IMR-90 (cell line): ENCODE data around the gene DGKZ. TPM values are rescaled to one million over a fixed set of nuclear protein-coding genes. Genes with fewer than 3 reads are reported as not detected.

Source experiments
- ATAC-seq: fragments of 200-7000 bp; cut with Tn5 transposase; 2 replicates; pipeline ENCODE4 v1.9.1; 2020; ENCODE audit warnings: low read depth, mild to moderate bottlenecking, moderate library complexity
- BruUV-seq: library from RNA; stranded (reverse); fragments of 400-500 nt; replicated peaks from 2 replicates; lab custom pipeline; 2021; lab: Mats Ljungman, UMichigan
- CTCF ChIA-PET: fragments of 300-600 bp; formaldehyde crosslinking; extraction: SDS; loops from one replicate; lab custom pipeline; 2021; ENCODE audit warnings: antibody characterized with exemption; lab: Yijun Ruan, JAX
- POLR2A ChIA-PET: fragments of 300-600 bp; sonication (Branson Sonifier 250); formaldehyde crosslinking; loops from one replicate; lab custom pipeline; 2022; ENCODE audit warnings: antibody characterized with exemption; ENCODE audit not compliant: unreplicated experiment; lab: Charles Lee
- DNase-seq: peaks from one replicate; pipeline ENCODE4 v3.0.0; 2013
- H2AFZ ChIP-seq: replicated peaks from 2 replicates; pipeline ENCODE3; 2013; ENCODE audit warnings: low read length, mild to moderate bottlenecking; ENCODE audit not compliant: poor library complexity
- H2AK5ac ChIP-seq: 2 replicates; pipeline ENCODE4 v1.6.1; 2013; ENCODE audit warnings: low read depth, low read length, inconsistent platforms
- H2AK9ac ChIP-seq: replicated peaks from 2 replicates; pipeline ENCODE3; 2013; ENCODE audit warnings: mild to moderate bottlenecking, low read depth, low read length, moderate library complexity; ENCODE audit not compliant: poor library complexity
- H2BK120ac ChIP-seq: 2 replicates; pipeline ENCODE4 v1.6.1; 2013; ENCODE audit warnings: low read depth, low read length, inconsistent platforms
- H2BK15ac ChIP-seq: 3 replicates; pipeline ENCODE4 v1.6.1; 2013; ENCODE audit warnings: low read depth, low read length, inconsistent platforms
- H2BK20ac ChIP-seq: 2 replicates; pipeline ENCODE4 v1.6.1; 2013; ENCODE audit warnings: low read depth, mild to moderate bottlenecking, inconsistent platforms, low read length, moderate library complexity
- H2BK5ac ChIP-seq: 2 replicates; pipeline ENCODE4 v1.6.1; 2013; ENCODE audit warnings: mild to moderate bottlenecking, low read depth, low read length, inconsistent platforms; ENCODE audit not compliant: poor library complexity, severe bottlenecking
- H3K14ac ChIP-seq: replicated peaks from 2 replicates; pipeline ENCODE4 v1.6.1; 2013; ENCODE audit warnings: low read depth, low read length, inconsistent platforms
- H3K18ac ChIP-seq: 2 replicates; pipeline ENCODE4 v1.6.1; 2013; ENCODE audit warnings: low read depth, low read length, control low read depth
- H3K23ac ChIP-seq: 2 replicates; pipeline ENCODE4 v1.6.1; 2013; ENCODE audit warnings: low read depth, low read length, inconsistent platforms
- H3K27ac ChIP-seq: 2 replicates; pipeline ENCODE4 v1.5.1; 2013; ENCODE audit warnings: mild to moderate bottlenecking, control low read depth, low read length; ENCODE audit not compliant: insufficient read depth
- H3K27me3 ChIP-seq: 2 replicates; pipeline ENCODE4 v1.6.1; 2013; ENCODE audit warnings: low read length; ENCODE audit not compliant: control insufficient read depth, insufficient read depth
- H3K36me3 ChIP-seq: 2 replicates; pipeline ENCODE4 v1.6.1; 2013; ENCODE audit warnings: low read length, mixed read lengths; ENCODE audit not compliant: control insufficient read depth, insufficient read depth
- H3K4ac ChIP-seq: 2 replicates; pipeline ENCODE4 v1.6.1; 2013; ENCODE audit warnings: low read depth, low read length, inconsistent platforms
- H3K4me1 ChIP-seq: 2 replicates; pipeline ENCODE4 v1.6.1; 2013; ENCODE audit warnings: low read length, mixed read lengths; ENCODE audit not compliant: control insufficient read depth, insufficient read depth
- H3K4me2 ChIP-seq: 2 replicates; pipeline ENCODE4 v1.6.1; 2013; ENCODE audit warnings: low read depth, mild to moderate bottlenecking, control low read depth, low read length, moderate library complexity
- H3K4me3 ChIP-seq: 2 replicates; pipeline ENCODE4 v1.5.1; 2013; ENCODE audit warnings: low read depth, mild to moderate bottlenecking, control low read depth, low read length, moderate library complexity; ENCODE audit not compliant: insufficient read depth
- H3K56ac ChIP-seq: 2 replicates; pipeline ENCODE4 v1.6.1; 2013; ENCODE audit warnings: low read length, inconsistent platforms; ENCODE audit not compliant: insufficient read depth; ENCODE audit errors: extremely low read depth
- H3K79me1 ChIP-seq, 2 experiments: 2 replicates each; pipeline ENCODE4 v1.6.1; 2013; ENCODE audit warnings: low read length in 2 of 2, inconsistent platforms in 1 of 2, low read depth in 1 of 2
- H3K9ac ChIP-seq: 2 replicates; pipeline ENCODE4 v1.6.1; 2013; ENCODE audit warnings: low read depth, low read length, control low read depth
- H3K9me1 ChIP-seq: 2 replicates; pipeline ENCODE4 v1.6.1; 2013; ENCODE audit warnings: low read length, inconsistent platforms; ENCODE audit not compliant: insufficient read depth
- H3K9me3 ChIP-seq: 2 replicates; pipeline ENCODE4 v1.6.1; 2013; ENCODE audit warnings: low read length; ENCODE audit not compliant: control insufficient read depth, insufficient read depth
- H4K20me1 ChIP-seq: 2 replicates; pipeline ENCODE4 v1.6.1; 2013; ENCODE audit warnings: low read length, inconsistent platforms; ENCODE audit not compliant: insufficient read depth
- H4K5ac ChIP-seq: 2 replicates; pipeline ENCODE4 v1.6.1; 2013; ENCODE audit warnings: mild to moderate bottlenecking, low read depth, low read length, control low read depth
- H4K8ac ChIP-seq, 2 experiments: 2 replicates each; pipeline ENCODE4 v1.6.1; 2013; ENCODE audit warnings: low read depth in 2 of 2, low read length in 2 of 2, control low read depth in 1 of 2, inconsistent platforms in 1 of 2
- H4K91ac ChIP-seq: 2 replicates; pipeline ENCODE4 v1.6.1; 2013; ENCODE audit warnings: low read depth, low read length, inconsistent platforms; ENCODE audit not compliant: insufficient read depth
- BHLHE40 ChIP-seq: fragments of 150-350 bp; IDR thresholded peaks from 2 replicates; pipeline ENCODE4 v1.6.1; 2016; ENCODE audit warnings: mild to moderate bottlenecking, low read depth, low read length
- CEBPB ChIP-seq: IDR thresholded peaks from 2 replicates; pipeline ENCODE4 v1.6.1; 2012; ENCODE audit warnings: low read depth, low read length, improper control_type of control experiment
- CHD1 ChIP-seq: IDR thresholded peaks from 2 replicates; pipeline ENCODE4 v1.6.1; 2012; ENCODE audit warnings: low read depth, low read length, improper control_type of control experiment
- ELK1 ChIP-seq: fragments of 150-350 bp; IDR thresholded peaks from 2 replicates; pipeline ENCODE4 v1.6.1; 2016; ENCODE audit warnings: low read depth, mild to moderate bottlenecking, low read length, moderate library complexity, borderline replicate concordance
- FOS ChIP-seq: fragments of 150-350 bp; IDR thresholded peaks from 2 replicates; pipeline ENCODE4 v1.6.1; 2016; ENCODE audit warnings: low read depth, low read length
- MAFK ChIP-seq: IDR thresholded peaks from 2 replicates; pipeline ENCODE4 v1.6.1; 2012; ENCODE audit warnings: low read depth, low read length, improper control_type of control experiment
- MAZ ChIP-seq: IDR thresholded peaks from 2 replicates; pipeline ENCODE4 v1.6.1; 2012; ENCODE audit warnings: low read depth, mild to moderate bottlenecking, low read length, improper control_type of control experiment, moderate library complexity, borderline replicate concordance
- MXI1 ChIP-seq: IDR thresholded peaks from 2 replicates; pipeline ENCODE4 v1.6.1; 2012; ENCODE audit warnings: low read depth, mild to moderate bottlenecking, low read length, moderate library complexity, borderline replicate concordance
- NFE2L2 ChIP-seq: fragments of 150-350 bp; IDR thresholded peaks from 2 replicates; pipeline ENCODE4 v1.6.1; 2016; ENCODE audit warnings: low read depth, mild to moderate bottlenecking, low read length
- POLR2A ChIP-seq: IDR thresholded peaks from 2 replicates; pipeline ENCODE4 v1.6.1; 2012; ENCODE audit warnings: mild to moderate bottlenecking, low read depth, low read length
- RAD21 ChIP-seq: IDR thresholded peaks from 2 replicates; pipeline ENCODE4 v1.6.1; 2012; ENCODE audit warnings: low read length, improper control_type of control experiment
- RCOR1 ChIP-seq: IDR thresholded peaks from 2 replicates; pipeline ENCODE4 v1.6.1; 2012; ENCODE audit warnings: mild to moderate bottlenecking, low read length, improper control_type of control experiment; ENCODE audit not compliant: insufficient replicate concordance
- RFX5 ChIP-seq: IDR thresholded peaks from 2 replicates; pipeline ENCODE4 v1.8.0; 2012; ENCODE audit warnings: low read depth, mild to moderate bottlenecking, low read length, moderate library complexity
- SMC3 ChIP-seq: fragments of 150-350 bp; IDR thresholded peaks from 2 replicates; pipeline ENCODE4 v1.6.1; 2016; ENCODE audit warnings: low read depth, mild to moderate bottlenecking, antibody characterized with exemption, low read length, moderate library complexity
- WGBS, 2 experiments: methylation state at CpG; one replicate each; pipeline versions ENCODE4 v1.1.5 to v1.1.7; 2013; ENCODE audit warnings: missing lambda C conversion rate in 2 of 2; ENCODE audit not compliant: insufficient read length in 1 of 2; ENCODE audit errors: extremely low coverage in 2 of 2; 5-methylcytosine and 5-hydroxymethylcytosine counted together
- dilution Hi-C: fragments of 300-500 bp; cut with HindIII; formaldehyde crosslinking; loops from one replicate; pipeline ENCODE4 v1.14.3; 2018; ENCODE audit warnings: low sequenced_read_pairs; ENCODE audit not compliant: unreplicated experiment
- in situ Hi-C: fragments of 300-500 bp; cut with MboI; formaldehyde crosslinking; loops from 3 replicates; pipeline ENCODE4 v1.14.3; 2019; ENCODE audit warnings: low sequenced_read_pairs, inconsistent platforms, mixed read lengths
- intact Hi-C: fragments of 100-400 bp; cut with micrococcal nuclease; formaldehyde crosslinking; loops from 2 replicates; pipeline ENCODE4 v1.10.0; 2022
- polyA plus RNA-seq, 3 experiments: library from polyadenylated mRNA; depleted of rRNA; stranded (reverse); fragments of >200 nt; gene quantifications; 2 replicates each; pipeline ENCODE4 v1.2.3, GENCODE V29; 2012; ENCODE audit warnings: low replicate concordance in 1 of 3
- total RNA-seq: library from RNA; depleted of rRNA; stranded (reverse); fragments of >200 nt; gene quantifications from 2 replicates; pipeline ENCODE4 v1.2.3, GENCODE V29; 2012
- TF ChIP-seq, protein P1 (sequence below): conservative IDR thresholded peaks from 2 replicates; pipeline ENCODE4 v1.5.1; 2012; ENCODE audit warnings: mild to moderate bottlenecking, low read depth, low read length, improper control_type of control experiment
- TF ChIP-seq, protein P2 (sequence below): fragments of 150-350 bp; IDR thresholded peaks from 2 replicates; pipeline ENCODE4 v1.6.1; 2017; ENCODE audit warnings: mild to moderate bottlenecking, antibody characterized with exemption, low read length, low read depth

DGKZ gene
- total and polyA plus RNA-seq, 2 of the 4 experiments (the other 2 are of a cell fraction) = 46.8 to 62.0 TPM

DNA sequence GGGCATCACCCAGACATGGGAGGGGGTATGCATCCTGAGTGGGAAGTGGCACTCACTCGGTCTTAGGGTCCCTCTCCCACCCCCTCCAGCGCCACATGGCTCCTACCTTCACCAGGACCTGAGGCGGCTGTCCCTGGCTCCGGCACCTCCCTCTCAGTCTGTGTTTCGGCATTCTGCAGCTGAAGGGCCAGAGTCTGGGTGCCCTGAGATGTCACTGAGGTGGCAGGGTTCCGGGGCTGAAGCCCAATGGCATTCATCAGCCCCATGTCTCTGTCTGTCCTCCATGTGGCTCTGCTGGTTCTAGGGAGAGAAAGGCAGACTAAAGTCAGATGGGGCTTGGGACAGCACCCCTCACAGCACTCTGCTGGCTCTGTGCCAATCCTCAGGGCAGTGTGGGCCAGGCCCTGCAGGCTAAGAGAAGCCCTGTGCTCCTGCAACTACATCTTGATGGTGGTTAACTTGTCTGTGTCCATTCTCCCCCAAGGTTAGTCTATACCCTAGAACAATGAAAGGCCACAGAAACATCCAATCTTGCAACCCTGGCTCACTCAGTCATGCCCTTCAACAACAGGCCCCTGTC lies 61.2 kb downstream of the DGKZ start:
- no peak overlapping the region for H2BK15ac ChIP-seq
- no peaks in the 10 kb centered on the region; the same call in 1 of the 2 replicates for H4K20me1 ChIP-seq
- H3K36me3 ChIP-seq = peaks cover 24% of the 10 kb centered on the region
- no peak overlapping the region for H3K18ac ChIP-seq
- no peak overlapping the region for H3K56ac ChIP-seq
- ATAC-seq (no peak), DNase-seq (no peak)
- in situ Hi-C loops (no loop called here), dilution Hi-C loops (no loop called here), intact Hi-C loops (no loop called here)
- H2AK5ac ChIP-seq = no peak overlapping the region
- H3K14ac ChIP-seq = no peak overlapping the region
- H3K9me1 ChIP-seq = peaks cover 11% of the 10 kb centered on the region
- H3K9ac ChIP-seq = no peak overlapping the region
- H2BK5ac ChIP-seq = no peak overlapping the region
- no peaks in the 10 kb centered on the region for H3K9me3 ChIP-seq
- WGBS, 2 experiments = no CpG with 5 or more reads among the region's 6 CpGs
- no TSS peak for BruUV-seq
- H3K23ac ChIP-seq = no peak overlapping the region
- H2BK120ac ChIP-seq = no peak overlapping the region
- no peak overlapping the region for H3K4me2 ChIP-seq
- H3K27ac ChIP-seq = no peak overlapping the region
- no peak overlapping the region for H2AFZ ChIP-seq
- peaks cover 0 to 12% of the 10 kb centered on the region in 2 experiments; a peak in 3 of 4 replicates for H3K79me1 ChIP-seq
- ChIA-PET CTCF (interaction anchor here (2.0 kb wide), 1 partner anchor 16 kb away, joined by 7 read pairs; no protein-coding TSS in a partner anchor), POLR2A (interaction anchor here (0.7 kb wide), 1 partner anchor 417 kb away, joined by 5 read pairs; no protein-coding TSS in a partner anchor)
- no peaks in the 10 kb centered on the region for H3K27me3 ChIP-seq
- H3K4me1 ChIP-seq = peaks cover 8% of the 10 kb centered on the region; the same call in 1 of the 2 replicates
- no peak overlapping the region for H4K91ac ChIP-seq
- H2AK9ac ChIP-seq = no peak overlapping the region
- no peak overlapping the region for H4K8ac ChIP-seq
- TF ChIP-seq BHLHE40 (no peak), MAZ (no peak), NFE2L2 (no peak), SMC3 (no peak), CEBPB (no peak), MXI1 (no peak), MAFK (no peak), RFX5 (no peak), FOS (no peak), RCOR1 (no peak), POLR2A (no peak), ELK1 (no peak), CHD1 (no peak), RAD21 (no peak)
- TF ChIP-seq, protein P1, sequence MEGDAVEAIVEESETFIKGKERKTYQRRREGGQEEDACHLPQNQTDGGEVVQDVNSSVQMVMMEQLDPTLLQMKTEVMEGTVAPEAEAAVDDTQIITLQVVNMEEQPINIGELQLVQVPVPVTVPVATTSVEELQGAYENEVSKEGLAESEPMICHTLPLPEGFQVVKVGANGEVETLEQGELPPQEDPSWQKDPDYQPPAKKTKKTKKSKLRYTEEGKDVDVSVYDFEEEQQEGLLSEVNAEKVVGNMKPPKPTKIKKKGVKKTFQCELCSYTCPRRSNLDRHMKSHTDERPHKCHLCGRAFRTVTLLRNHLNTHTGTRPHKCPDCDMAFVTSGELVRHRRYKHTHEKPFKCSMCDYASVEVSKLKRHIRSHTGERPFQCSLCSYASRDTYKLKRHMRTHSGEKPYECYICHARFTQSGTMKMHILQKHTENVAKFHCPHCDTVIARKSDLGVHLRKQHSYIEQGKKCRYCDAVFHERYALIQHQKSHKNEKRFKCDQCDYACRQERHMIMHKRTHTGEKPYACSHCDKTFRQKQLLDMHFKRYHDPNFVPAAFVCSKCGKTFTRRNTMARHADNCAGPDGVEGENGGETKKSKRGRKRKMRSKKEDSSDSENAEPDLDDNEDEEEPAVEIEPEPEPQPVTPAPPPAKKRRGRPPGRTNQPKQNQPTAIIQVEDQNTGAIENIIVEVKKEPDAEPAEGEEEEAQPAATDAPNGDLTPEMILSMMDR = no peak
- TF ChIP-seq, protein P2, sequence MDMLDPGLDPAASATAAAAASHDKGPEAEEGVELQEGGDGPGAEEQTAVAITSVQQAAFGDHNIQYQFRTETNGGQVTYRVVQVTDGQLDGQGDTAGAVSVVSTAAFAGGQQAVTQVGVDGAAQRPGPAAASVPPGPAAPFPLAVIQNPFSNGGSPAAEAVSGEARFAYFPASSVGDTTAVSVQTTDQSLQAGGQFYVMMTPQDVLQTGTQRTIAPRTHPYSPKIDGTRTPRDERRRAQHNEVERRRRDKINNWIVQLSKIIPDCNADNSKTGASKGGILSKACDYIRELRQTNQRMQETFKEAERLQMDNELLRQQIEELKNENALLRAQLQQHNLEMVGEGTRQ = no peak
- H4K5ac ChIP-seq = no peak overlapping the region
- H3K4ac ChIP-seq = no peak overlapping the region
- H2BK20ac ChIP-seq = no peak overlapping the region
- no peak overlapping the region for H3K4me3 ChIP-seq
